ACHN (cell line): ENCODE measurements around the gene SRGAP3.
A peak's percentile ranks its signal among the peaks of the same experiment; 100 is the strongest.
"Not testable (repeated sequence)": the region's sequence is repeated elsewhere in the genome, so short reads cannot be mapped to it uniquely, and the experiment has no call there.

Experiments used
- DNase-seq: peaks from one replicate; pipeline ENCODE4 v3.0.0-alpha.2; 2015
- in situ Hi-C: cut with HindIII; loops from 2 replicates; pipeline ENCODE4 v1.10.0; 2017; ENCODE audit warnings: low sequenced_read_pairs, low pct_ligation_motif_present, low pct_unique_long_range_greater_than_20kb

The SRGAP3 gene

GRCh38 chr3:9085428-9085827 is 164.0 kb downstream of the SRGAP3 start:
- DNase-seq, in situ Hi-C loops: not testable (repeated sequence)

GRCh38 chr3:9081184-9081818 is 168.1 kb downstream of the SRGAP3 start:
- no peak for DNase-seq
- in situ Hi-C loops: no loop called here

- DNase-seq: no peak
- in situ Hi-C loops: no loop called here
Observed at GRCh38 chr3:9080163-9080562, 169.3 kb downstream of the SRGAP3 start.

- in situ Hi-C loops: no loop called here
- DNase-seq: no peak
Observed at GRCh38 chr3:9079676-9080075, 169.8 kb downstream of the SRGAP3 start.

GRCh38 chr3:9078561-9079240 is 170.7 kb downstream of the SRGAP3 start:
- in situ Hi-C loops: no loop called here
- peak; percentile 15 for DNase-seq

GRCh38 chr3:9077029-9077428 is 172.4 kb downstream of the SRGAP3 start:
- DNase-seq: no peak
- in situ Hi-C loops: no loop called here

GRCh38 chr3:9075762-9076161 is 173.7 kb downstream of the SRGAP3 start:
- in situ Hi-C loops: no loop called here
- DNase-seq: no peak

- in situ Hi-C loops: no loop called here
- no peak for DNase-seq
Observed at GRCh38 chr3:9074079-9074478, 175.4 kb downstream of the SRGAP3 start.

GRCh38 chr3:9072667-9073009 is 176.8 kb downstream of the SRGAP3 start:
- DNase-seq: no peak
- in situ Hi-C loops: no loop called here

GRCh38 chr3:9071936-9072666 is 177.3 kb downstream of the SRGAP3 start:
- in situ Hi-C loops: no loop called here

GRCh38 chr3:9070961-9071360 is 178.5 kb downstream of the SRGAP3 start:
- DNase-seq: no peak
- in situ Hi-C loops: no loop called here

More at GRCh38 chr3:9071936-9072666, 177.3 kb downstream of the SRGAP3 start:
- no peak for DNase-seq

GRCh38 chr3:9069971-9070370 is 179.5 kb downstream of the SRGAP3 start:
- in situ Hi-C loops: no loop called here
- no peak for DNase-seq

GRCh38 chr3:9068051-9068450 is 181.4 kb downstream of the SRGAP3 start:
- no peak for DNase-seq
- in situ Hi-C loops: no loop called here

- in situ Hi-C loops: no loop called here
- peak; percentile 49 for DNase-seq
Observed at GRCh38 chr3:9067352-9067975, 182.0 kb downstream of the SRGAP3 start.

GRCh38 chr3:9066775-9067174 is 182.7 kb downstream of the SRGAP3 start:
- no peak for DNase-seq
- in situ Hi-C loops: no loop called here

- no peak for DNase-seq
- in situ Hi-C loops: no loop called here
Observed at GRCh38 chr3:9066141-9066540, 183.3 kb downstream of the SRGAP3 start.

GRCh38 chr3:9064850-9065249 is 184.6 kb downstream of the SRGAP3 start:
- in situ Hi-C loops: no loop called here
- DNase-seq: no peak

GRCh38 chr3:9064251-9064650 is 185.2 kb downstream of the SRGAP3 start:
- in situ Hi-C loops: no loop called here
- no peak for DNase-seq

GRCh38 chr3:9062570-9062969 is 186.9 kb downstream of the SRGAP3 start:
- DNase-seq: no peak

More at GRCh38 chr3:9062570-9062969, 186.9 kb downstream of the SRGAP3 start:
- in situ Hi-C loops: no loop called here
